A549 (cell line): ENCODE data around the gene BPNT1. TPM values are rescaled to one million over a fixed set of nuclear protein-coding genes. Genes with fewer than 3 reads are reported as not detected.

Source experiments
- ATAC-seq, 2 experiments: fragments of 200-7000 bp in 1 of 2; fragments of >200 bp in 1 of 2; cut with Nextera tagmentation in 1 of 2; cut with Tn5 transposase in 1 of 2; 3 replicates each; pipeline versions ENCODE4 v1.8.0 to v1.9.1; 2018 to 2020; ENCODE audit warnings: mild to moderate bottlenecking in 1 of 2, moderate library complexity in 1 of 2
- CTCF ChIA-PET: fragments of 300-600 bp; sonication (Branson Sonifier 250); formaldehyde crosslinking; extraction: SDS; loops from one replicate; lab custom pipeline; 2021; ENCODE audit warnings: antibody characterized with exemption, inconsistent platforms; lab: Yijun Ruan, JAX
- POLR2A ChIA-PET: fragments of 350-600 bp; formaldehyde crosslinking; extraction: SDS; loops from one replicate; lab custom pipeline; 2021; ENCODE audit warnings: antibody characterized with exemption, inconsistent platforms; lab: Yijun Ruan, JAX
- DNase-seq, 2 experiments: peaks; one replicate each; pipeline versions ENCODE4 v3.0.0 to v3.0.0-alpha.2; 2011 to 2016; ENCODE audit warnings: low read depth in 1 of 2, low spot score in 1 of 2
- FAIRE-seq: peaks from 2 replicates; lab custom pipeline; 2011; peaks lifted over from hg19 to GRCh38; lab: Jason Lieb, UNC
- H3K27ac ChIP-seq, 2 experiments: fragments of >200 bp; sonication (Bioruptor Twin); formaldehyde crosslinking; 3 replicates each; pipeline ENCODE4 v1.5.1; 2016 to 2017
- H3K4me1 ChIP-seq: fragments of >200 bp; sonication (Bioruptor Twin); formaldehyde crosslinking; 3 replicates; pipeline ENCODE4 v1.6.1; 2016
- H3K4me2 ChIP-seq: fragments of >200 bp; sonication (Bioruptor Twin); formaldehyde crosslinking; 3 replicates; pipeline ENCODE4 v1.6.1; 2016
- H3K4me3 ChIP-seq: fragments of >200 bp; sonication (Bioruptor Twin); formaldehyde crosslinking; 3 replicates; pipeline ENCODE4 v1.5.1; 2016
- H3K9me3 ChIP-seq: fragments of >200 bp; sonication (Bioruptor Twin); formaldehyde crosslinking; 3 replicates; pipeline ENCODE4 v1.6.1; 2016
- CBX8 ChIP-seq: fragments of 200-600 bp; sonication (generic); IDR thresholded peaks from 2 replicates; pipeline ENCODE4 v1.6.1; 2016
- FOSL2 ChIP-seq, 2 experiments: fragments of 450-650 bp in 1 of 2; fragments of >200 bp in 1 of 2; sonication (Bioruptor Twin) in 1 of 2; formaldehyde crosslinking; IDR thresholded peaks; 2 replicates each; pipeline versions ENCODE4 v1.5.0 to v1.6.1; 2016 to 2020; ENCODE audit warnings: mild to moderate bottlenecking in 1 of 2, moderate library complexity in 1 of 2
- GATA3 ChIP-seq: IDR thresholded peaks from 2 replicates; pipeline ENCODE4 v1.6.1; 2012; ENCODE audit warnings: borderline replicate concordance
- KDM1A ChIP-seq: fragments of 200-600 bp; sonication (generic); IDR thresholded peaks from 2 replicates; pipeline ENCODE4 v1.6.1; 2016; ENCODE audit warnings: low read depth, mild to moderate bottlenecking
- MAFK ChIP-seq: fragments of 450-650 bp; IDR thresholded peaks from 2 replicates; pipeline ENCODE4 v1.6.1; 2014; ENCODE audit not compliant: partially characterized antibody
- MYC ChIP-seq: IDR thresholded peaks from 2 replicates; pipeline ENCODE4 v1.6.1; 2012; ENCODE audit warnings: mild to moderate bottlenecking, inconsistent platforms, low read length, improper control_type of control experiment, borderline replicate concordance
- PHF8 ChIP-seq: fragments of 200-600 bp; sonication (generic); IDR thresholded peaks from 2 replicates; pipeline ENCODE4 v1.6.1; 2016; ENCODE audit warnings: low read depth, mild to moderate bottlenecking, antibody characterized with exemption, moderate library complexity, borderline replicate concordance
- RAD21 ChIP-seq, 2 experiments: fragments of >200 bp in 1 of 2; sonication (Bioruptor Twin) in 1 of 2; formaldehyde crosslinking in 1 of 2; IDR thresholded peaks in 1 of 2; conservative IDR thresholded peaks in 1 of 2; 2 replicates in 1 of 2; 3 replicates in 1 of 2; pipeline ENCODE4 v1.6.1; 2012 to 2018; ENCODE audit warnings: inconsistent platforms in 1 of 2
- RFX5 ChIP-seq: fragments of 450-650 bp; IDR thresholded peaks from 2 replicates; pipeline ENCODE4 v1.7.1; 2014; ENCODE audit warnings: antibody characterized with exemption, mild to moderate bottlenecking, moderate library complexity
- RNF2 ChIP-seq: fragments of 200-600 bp; sonication (generic); IDR thresholded peaks from 2 replicates; pipeline ENCODE4 v1.6.1; 2016; ENCODE audit warnings: low read depth, mild to moderate bottlenecking, antibody characterized with exemption, moderate library complexity, borderline replicate concordance
- SMC3 ChIP-seq: fragments of >200 bp; sonication (Bioruptor Twin); formaldehyde crosslinking; IDR thresholded peaks from 3 replicates; pipeline ENCODE4 v1.6.1; 2018; ENCODE audit warnings: inconsistent platforms
- SREBF2 ChIP-seq: fragments of 450-650 bp; IDR thresholded peaks from 2 replicates; pipeline ENCODE4 v1.6.1; 2014; ENCODE audit warnings: mild to moderate bottlenecking, moderate library complexity
- WGBS: methylation state at CpG from one replicate; pipeline ENCODE4 v1.1.6; 2017; ENCODE audit errors: missing lambda C conversion rate; 5-methylcytosine and 5-hydroxymethylcytosine counted together
- polyA plus RNA-seq, 4 experiments: library from polyadenylated mRNA; depleted of rRNA in 3 of 4; stranded (reverse); fragments of >200 nt; fragmentation: RNase III in 1 of 4; extraction: RNeasy Plus Mini Kit Qiagen cat#74134 plus additional on column Dnase treatment in 1 of 4; gene quantifications; 2 replicates in 3 of 4; 3 replicates in 1 of 4; pipeline ENCODE4 v1.2.3, GENCODE V29; 2011 to 2017
- TF ChIP-seq, protein P1 (sequence below): fragments of 250-450 bp; sonication (Bioruptor Pico); IDR thresholded peaks from 2 replicates; pipeline ENCODE4 v1.5.0; 2020; ENCODE audit warnings: low read depth, mild to moderate bottlenecking, moderate library complexity
- TF ChIP-seq, protein P2 (sequence below): fragments of >200 bp; sonication (Bioruptor Twin); formaldehyde crosslinking; IDR thresholded peaks from 3 replicates; pipeline ENCODE4 v1.5.1; 2016
- TF ChIP-seq, protein P3 (sequence below): fragments of >200 bp; sonication (Bioruptor Twin); formaldehyde crosslinking; IDR thresholded peaks from 2 replicates; pipeline ENCODE4 v1.6.1; 2016
- TF ChIP-seq, protein P4 (sequence below): fragments of 450-650 bp; IDR thresholded peaks from 2 replicates; pipeline ENCODE4 v1.6.1; 2014; ENCODE audit warnings: antibody characterized with exemption

Gene BPNT1
- polyA plus RNA-seq, 2 of the 4 experiments (the other 2 are of a cell fraction) = 27.0 to 43.5 TPM

DNA sequence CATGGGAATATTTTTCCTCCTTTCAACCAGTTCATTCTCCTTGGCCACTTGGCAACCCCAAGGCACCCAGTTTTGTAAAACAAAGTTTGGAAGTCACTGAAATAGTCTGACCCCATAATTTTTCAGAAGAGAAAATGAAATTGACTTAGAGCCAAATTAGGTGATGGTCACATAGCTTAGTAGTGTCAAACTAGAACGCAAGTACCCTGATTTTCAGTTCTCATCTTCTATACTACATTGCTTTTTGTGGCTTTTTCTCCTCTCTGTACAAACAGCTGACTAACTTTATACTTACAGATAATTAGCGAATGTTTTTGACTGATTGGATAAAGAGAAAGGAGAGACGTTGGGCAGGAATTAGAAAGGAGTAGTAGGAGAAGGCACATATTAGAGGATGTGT lies 37.5 kb upstream of the BPNT1 start:
- no peak overlapping the region for H3K27ac ChIP-seq
- ChIA-PET POLR2A (no interaction called here), CTCF (no interaction called here)
- H3K9me3 ChIP-seq = no peaks in the 10 kb centered on the region
- H3K4me1 ChIP-seq = peaks cover 3% of the 10 kb centered on the region; the same call in 1 of the 3 replicates
- WGBS = 90% methylated on average over 3 of the region's 3 CpGs
- H3K4me2 ChIP-seq = no peak overlapping the region
- TF ChIP-seq GATA3 (no peak), RFX5 (no peak)
- TF ChIP-seq, protein P1, sequence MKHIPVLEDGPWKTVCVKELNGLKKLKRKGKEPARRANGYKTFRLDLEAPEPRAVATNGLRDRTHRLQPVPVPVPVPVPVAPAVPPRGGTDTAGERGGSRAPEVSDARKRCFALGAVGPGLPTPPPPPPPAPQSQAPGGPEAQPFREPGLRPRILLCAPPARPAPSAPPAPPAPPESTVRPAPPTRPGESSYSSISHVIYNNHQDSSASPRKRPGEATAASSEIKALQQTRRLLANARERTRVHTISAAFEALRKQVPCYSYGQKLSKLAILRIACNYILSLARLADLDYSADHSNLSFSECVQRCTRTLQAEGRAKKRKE (CRISPR knock-in tag) = no peak
- no peak for DNase-seq
- FAIRE-seq = no peak
- ATAC-seq = no peak
- H3K4me3 ChIP-seq = no peak overlapping the region

DNA sequence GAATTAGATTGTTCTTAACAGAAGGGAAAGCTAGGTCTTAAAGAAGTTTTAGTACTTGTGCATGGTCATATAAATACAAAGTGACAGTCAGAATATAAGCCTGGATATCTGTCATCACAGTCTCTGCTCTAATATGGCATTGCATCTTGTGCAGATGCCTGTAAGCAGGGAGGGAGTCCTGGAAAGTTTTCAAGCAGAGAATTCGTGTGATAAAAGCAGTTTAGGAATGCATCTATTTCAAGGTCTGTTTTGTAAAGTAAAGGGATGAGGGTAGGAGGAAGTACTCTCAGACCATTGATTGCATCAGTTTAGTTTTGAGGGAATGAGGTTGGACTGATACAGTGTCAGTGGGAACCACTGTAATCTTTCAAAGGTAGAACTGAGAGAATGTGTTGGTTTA lies 35.0 kb upstream of the BPNT1 start:
- no peak for FAIRE-seq

DNA sequence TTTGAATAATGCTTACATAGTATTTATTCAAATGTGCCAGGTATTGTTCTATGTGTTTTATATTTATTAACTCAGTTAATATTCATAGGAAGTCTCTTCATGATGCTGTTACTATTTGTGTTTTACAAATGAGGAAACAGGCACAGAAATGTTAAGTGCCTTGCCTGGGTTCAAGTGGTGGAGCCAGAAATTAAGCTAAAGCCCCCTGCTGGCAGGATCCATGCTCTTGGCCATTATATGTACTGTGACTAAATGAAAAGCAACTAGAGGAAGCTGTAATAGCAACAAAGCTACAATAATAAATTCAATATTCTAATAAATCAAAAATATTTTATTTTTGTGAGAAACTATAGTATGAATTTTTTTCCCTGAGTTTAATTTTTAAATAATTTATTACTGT lies 34.3 kb upstream of the BPNT1 start:
- peak in 1 of 2 experiments; percentile 79; a peak in 3 of 6 replicates for ATAC-seq
- Histone ChIP-seq H3K27ac (no peak overlapping the region), H3K4me1 (peaks cover 7% of the 10 kb centered on the region; the same call in 1 of the 3 replicates), H3K4me2 (no peak overlapping the region), H3K9me3 (no peaks in the 10 kb centered on the region), H3K4me3 (no peak overlapping the region)
- TF ChIP-seq, protein P2, sequence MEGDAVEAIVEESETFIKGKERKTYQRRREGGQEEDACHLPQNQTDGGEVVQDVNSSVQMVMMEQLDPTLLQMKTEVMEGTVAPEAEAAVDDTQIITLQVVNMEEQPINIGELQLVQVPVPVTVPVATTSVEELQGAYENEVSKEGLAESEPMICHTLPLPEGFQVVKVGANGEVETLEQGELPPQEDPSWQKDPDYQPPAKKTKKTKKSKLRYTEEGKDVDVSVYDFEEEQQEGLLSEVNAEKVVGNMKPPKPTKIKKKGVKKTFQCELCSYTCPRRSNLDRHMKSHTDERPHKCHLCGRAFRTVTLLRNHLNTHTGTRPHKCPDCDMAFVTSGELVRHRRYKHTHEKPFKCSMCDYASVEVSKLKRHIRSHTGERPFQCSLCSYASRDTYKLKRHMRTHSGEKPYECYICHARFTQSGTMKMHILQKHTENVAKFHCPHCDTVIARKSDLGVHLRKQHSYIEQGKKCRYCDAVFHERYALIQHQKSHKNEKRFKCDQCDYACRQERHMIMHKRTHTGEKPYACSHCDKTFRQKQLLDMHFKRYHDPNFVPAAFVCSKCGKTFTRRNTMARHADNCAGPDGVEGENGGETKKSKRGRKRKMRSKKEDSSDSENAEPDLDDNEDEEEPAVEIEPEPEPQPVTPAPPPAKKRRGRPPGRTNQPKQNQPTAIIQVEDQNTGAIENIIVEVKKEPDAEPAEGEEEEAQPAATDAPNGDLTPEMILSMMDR = peak; percentile 47
- TF ChIP-seq MAFK (peak; percentile 37), CBX8 (no peak), SREBF2 (no peak), RAD21 (conservative IDR thresholded peaks at IDR 0.05 in 1 of 2, IDR thresholded peaks at IDR 0.05 in 1 of 2) (peak in 1 of 2 experiments; percentile 18; a peak in 1 of 5 replicates), SMC3 (0 out of 3 replicates have a peak, but pooled peaks have one; percentile 8)
- TF ChIP-seq, protein P3, sequence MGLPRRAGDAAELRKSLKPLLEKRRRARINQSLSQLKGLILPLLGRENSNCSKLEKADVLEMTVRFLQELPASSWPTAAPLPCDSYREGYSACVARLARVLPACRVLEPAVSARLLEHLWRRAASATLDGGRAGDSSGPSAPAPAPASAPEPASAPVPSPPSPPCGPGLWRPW = no peak
- peak; percentile 30 to 38 for DNase-seq
- CTCF ChIA-PET = interaction anchor here (1.0 to 1.5 kb wide), 5 partner anchors 8 to 34 kb away, joined by 3 read pairs; partner anchors contain the start of gene BPNT1
- no peak for FAIRE-seq
- POLR2A ChIA-PET = no interaction called here

More for the DNA sequence above, 35.0 kb upstream of the BPNT1 start:
- ChIA-PET POLR2A (no interaction called here), CTCF (interaction anchor here (1.0 to 1.5 kb wide), 5 partner anchors 9 to 35 kb away, joined by 3 read pairs; partner anchors contain the start of gene BPNT1)
- no peak overlapping the region for H3K27ac ChIP-seq
- no peaks in the 10 kb centered on the region for H3K9me3 ChIP-seq
- peaks cover 7% of the 10 kb centered on the region; the same call in 1 of the 3 replicates for H3K4me1 ChIP-seq
- TF ChIP-seq, protein P4, sequence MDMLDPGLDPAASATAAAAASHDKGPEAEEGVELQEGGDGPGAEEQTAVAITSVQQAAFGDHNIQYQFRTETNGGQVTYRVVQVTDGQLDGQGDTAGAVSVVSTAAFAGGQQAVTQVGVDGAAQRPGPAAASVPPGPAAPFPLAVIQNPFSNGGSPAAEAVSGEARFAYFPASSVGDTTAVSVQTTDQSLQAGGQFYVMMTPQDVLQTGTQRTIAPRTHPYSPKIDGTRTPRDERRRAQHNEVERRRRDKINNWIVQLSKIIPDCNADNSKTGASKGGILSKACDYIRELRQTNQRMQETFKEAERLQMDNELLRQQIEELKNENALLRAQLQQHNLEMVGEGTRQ = no peak
- TF ChIP-seq PHF8 = no peak
- TF ChIP-seq, protein P1 (CRISPR knock-in tag) = no peak
- TF ChIP-seq RNF2 = no peak
- no peak for TF ChIP-seq SMC3
- TF ChIP-seq KDM1A = no peak
- no peak for TF ChIP-seq MYC
- no peak for TF ChIP-seq FOSL2 (IDR thresholded peaks at IDR 0.05)
- TF ChIP-seq FOSL2 (CRISPR knock-in tag; IDR thresholded peaks at IDR 0.05) = no peak
- no peak for ATAC-seq
- 41% methylated on average over 1 of the region's 1 CpG for WGBS
- DNase-seq = no peak
- H3K4me2 ChIP-seq = no peak overlapping the region
- no peak overlapping the region for H3K4me3 ChIP-seq
